8988T (cell line): ENCODE results near the gene B4GALNT1.
A peak's percentile ranks its signal among the peaks of the same experiment; 100 is the strongest.
"Not testable (repeated sequence)": the region's sequence is repeated elsewhere in the genome, so short reads cannot be mapped to it uniquely, and the experiment has no call there.

Experiments used
- DNase-seq: peaks from one replicate; pipeline ENCODE4 v3.0.0; 2011

Gene B4GALNT1

GRCh38 chr12:57632958-57633840 is at the start of gene B4GALNT1:
Gene B4GALNT1 (minus strand): TSS chr12:57633201. CDS start chr12:57632132, 1,069 bp downstream.
- DNase-seq, result peak; percentile 78

GRCh38 chr12:57679697-57680096 is 46.7 kb upstream of the B4GALNT1 start:
- no peak for DNase-seq

- DNase-seq, result not testable (repeated sequence)
Observed at GRCh38 chr12:57677947-57678346, 44.9 kb upstream of the B4GALNT1 start.

- no peak for DNase-seq
Observed at GRCh38 chr12:57674691-57675090, 41.7 kb upstream of the B4GALNT1 start.

- no peak for DNase-seq
Observed at GRCh38 chr12:57672801-57673200, 39.8 kb upstream of the B4GALNT1 start.

GRCh38 chr12:57671811-57672210 is 38.8 kb upstream of the B4GALNT1 start:
- not testable (repeated sequence) for DNase-seq

GRCh38 chr12:57669691-57670090 is 36.7 kb upstream of the B4GALNT1 start:
- not testable (repeated sequence) for DNase-seq

- DNase-seq, result no peak
Observed at GRCh38 chr12:57666897-57667296, 33.9 kb upstream of the B4GALNT1 start.

GRCh38 chr12:57665066-57665820 is 32.2 kb upstream of the B4GALNT1 start:
- DNase-seq, result not testable (repeated sequence)

GRCh38 chr12:57661376-57661775 is 28.4 kb upstream of the B4GALNT1 start:
- DNase-seq, result no peak

GRCh38 chr12:57658890-57659289 is 25.9 kb upstream of the B4GALNT1 start:
- DNase-seq, result no peak

GRCh38 chr12:57657744-57658143 is 24.7 kb upstream of the B4GALNT1 start:
- DNase-seq, result no peak

GRCh38 chr12:57656408-57656807 is 23.4 kb upstream of the B4GALNT1 start:
- DNase-seq, result not testable (repeated sequence)

GRCh38 chr12:57655541-57656240 is 22.7 kb upstream of the B4GALNT1 start:
- no peak for DNase-seq

GRCh38 chr12:57654042-57654441 is 21.0 kb upstream of the B4GALNT1 start:
- DNase-seq, result no peak

GRCh38 chr12:57646659-57647049 is 13.7 kb upstream of the B4GALNT1 start:
- not testable (repeated sequence) for DNase-seq

GRCh38 chr12:57645990-57646658 is 13.1 kb upstream of the B4GALNT1 start:
- DNase-seq, result not testable (repeated sequence)

GRCh38 chr12:57641699-57642442 is 8.9 kb upstream of the B4GALNT1 start:
- DNase-seq, result no peak

GRCh38 chr12:57640175-57641042 is 7.4 kb upstream of the B4GALNT1 start:
- DNase-seq, result no peak

- no peak for DNase-seq
Observed at GRCh38 chr12:57638096-57638495, 5.1 kb upstream of the B4GALNT1 start.

GRCh38 chr12:57637364-57637763 is 4.4 kb upstream of the B4GALNT1 start:
- DNase-seq, result no peak
